GM18505 (cell line): Measurements from ENCODE around the gene CUL5.
A peak's percentile ranks its signal among the peaks of the same experiment; 100 is the strongest.
"Not testable (repeated sequence)": the region's sequence is repeated elsewhere in the genome, so short reads cannot be mapped to it uniquely, and the experiment has no call there.

Source experiments
- ATAC-seq: cut with Tn5 transposase; IDR thresholded peaks from one replicate; pipeline ENCODE4 v1.9.1; 2021; ENCODE audit not compliant: unreplicated experiment
- POLR2A ChIP-seq: IDR thresholded peaks from 4 replicates; pipeline ENCODE4 v1.6.1; 2011; ENCODE audit warnings: borderline replicate concordance; ENCODE audit not compliant: insufficient read depth, insufficient read length; ENCODE audit errors: extremely low read depth

The CUL5 gene

DNA sequence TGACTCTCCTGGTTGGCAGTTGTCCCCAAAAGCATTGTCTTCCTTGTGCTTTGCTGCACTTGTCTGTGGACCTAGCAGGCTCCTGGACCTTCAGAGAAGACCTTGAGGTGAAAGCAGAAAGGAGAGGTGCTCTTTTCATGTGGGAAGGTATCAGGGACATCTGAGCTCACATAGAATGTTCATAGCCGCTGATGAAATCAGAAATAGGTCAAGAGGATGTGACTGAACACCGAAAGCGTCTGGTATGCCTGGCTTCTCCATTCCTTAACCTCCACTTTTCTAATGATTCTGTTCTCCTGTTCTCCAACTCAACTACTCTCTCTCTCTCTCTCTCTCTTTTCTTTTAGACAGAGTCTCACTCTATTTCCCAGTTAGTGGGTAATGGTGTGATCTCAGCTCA lies 6.2 kb upstream of the CUL5 start:
- no peak for TF ChIP-seq POLR2A
- no peak for ATAC-seq

DNA sequence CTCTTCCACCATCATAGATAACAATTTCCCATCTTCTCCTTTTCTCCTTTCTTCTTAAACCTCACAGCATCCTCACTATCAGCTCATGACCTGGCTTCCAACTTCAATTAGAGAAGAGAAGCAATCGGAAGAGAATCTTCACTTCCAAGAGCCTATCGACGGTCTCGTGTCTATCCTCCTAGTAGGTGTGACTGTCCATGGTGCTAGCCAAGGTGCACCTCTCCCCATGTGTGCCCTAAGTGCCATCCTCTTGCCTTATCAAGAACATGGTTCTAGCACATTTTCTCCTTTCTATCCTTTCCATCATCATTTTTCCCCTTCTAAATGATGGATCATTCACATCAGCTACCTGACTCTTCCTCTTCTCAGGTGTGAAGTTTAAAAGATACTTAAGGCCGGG lies 5.1 kb upstream of the CUL5 start:
- ATAC-seq, result no peak
- TF ChIP-seq POLR2A, result no peak

DNA sequence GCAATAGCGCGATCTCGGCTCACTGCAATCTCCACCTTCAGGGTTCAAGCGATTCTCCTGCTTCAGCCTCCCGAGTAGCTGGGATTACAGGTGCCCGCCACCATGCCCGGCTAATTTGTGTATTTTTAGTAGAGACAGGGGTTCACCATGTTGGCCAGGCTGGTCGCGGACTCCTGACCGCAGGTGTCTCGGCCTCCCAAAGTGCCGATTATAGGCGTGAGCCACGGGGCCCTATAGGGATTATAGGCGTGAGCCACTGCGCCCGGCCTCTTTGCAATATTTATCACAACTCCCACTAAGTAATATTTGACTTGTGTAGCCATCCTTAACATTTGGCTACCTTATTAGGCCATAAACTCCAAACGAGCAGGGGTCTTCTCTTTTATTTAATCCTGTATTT lies 879 bp upstream of the CUL5 start:
- no peak for TF ChIP-seq POLR2A
- ATAC-seq, result no peak

DNA sequence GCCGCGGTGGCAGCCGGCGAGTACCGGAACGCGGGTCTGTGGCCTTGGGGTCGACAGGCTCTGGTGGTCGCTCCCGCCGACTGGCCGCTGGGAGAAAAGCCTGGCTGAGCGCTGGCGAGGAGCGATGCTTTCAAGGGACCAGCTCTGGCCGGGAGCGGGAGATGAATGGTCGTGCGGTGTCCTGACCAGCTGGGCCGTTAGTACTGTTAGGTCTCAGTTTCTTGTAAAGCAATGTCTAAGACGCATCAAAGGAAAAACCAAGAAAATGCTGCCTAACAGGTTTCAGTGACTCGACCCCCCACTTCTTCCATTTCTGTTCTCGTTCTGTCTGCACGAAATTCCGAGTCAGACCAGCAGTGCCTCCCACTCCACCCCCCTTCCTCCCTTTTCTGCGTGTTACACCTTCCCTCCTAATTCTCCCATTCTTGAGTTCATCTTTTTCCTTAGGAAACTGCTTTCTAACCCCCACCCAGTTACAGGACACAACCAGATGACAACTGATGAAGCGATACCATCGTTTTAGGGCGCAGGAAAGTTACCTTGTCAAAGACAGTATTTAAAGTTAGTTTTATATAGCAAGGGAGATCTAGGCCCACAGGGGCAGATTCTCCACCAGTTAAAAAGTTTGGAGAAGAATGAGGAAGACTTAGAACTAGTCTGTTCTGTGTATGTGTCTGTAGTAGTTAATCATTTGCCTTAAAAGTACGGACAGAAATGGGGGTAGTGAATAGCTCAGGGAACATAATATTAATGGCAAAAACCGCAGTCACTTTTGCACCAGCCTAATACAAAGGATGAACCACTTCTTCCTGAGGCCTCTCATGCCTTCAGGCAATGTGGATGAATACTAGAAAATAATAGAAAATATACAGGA lies 1.0 kb downstream of the CUL5 start:
- no peak for TF ChIP-seq POLR2A
- peak; percentile 9 for ATAC-seq

DNA sequence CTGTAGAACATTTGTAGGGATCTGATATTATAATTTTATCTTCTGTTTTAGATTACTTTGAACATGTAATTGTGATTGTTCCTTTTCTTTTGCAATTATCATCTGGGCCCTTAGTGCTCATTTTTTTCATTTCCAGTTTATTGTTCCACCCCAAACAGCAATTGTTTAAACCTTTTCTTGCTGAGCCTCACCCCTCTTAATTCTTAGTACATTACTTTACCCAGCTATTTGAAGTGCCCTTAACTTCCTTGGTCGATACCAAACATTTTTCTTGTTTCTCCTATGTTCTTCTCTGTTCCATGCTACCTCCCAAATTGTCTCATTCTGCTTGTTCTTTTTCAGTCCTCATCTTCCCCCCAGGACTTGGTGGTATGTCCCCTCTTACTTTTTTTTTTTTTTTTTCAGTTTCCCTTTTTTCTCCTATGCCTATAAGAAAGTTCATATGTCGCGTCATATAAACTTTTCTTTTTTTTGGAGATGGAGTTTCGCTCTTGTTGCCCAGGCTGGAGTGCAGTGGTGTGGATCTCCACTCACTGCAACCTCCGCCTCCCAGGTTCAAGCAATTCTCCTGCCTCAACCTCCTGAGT lies 3.5 kb downstream of the CUL5 start:
- TF ChIP-seq POLR2A, result no peak
- ATAC-seq, result no peak

DNA sequence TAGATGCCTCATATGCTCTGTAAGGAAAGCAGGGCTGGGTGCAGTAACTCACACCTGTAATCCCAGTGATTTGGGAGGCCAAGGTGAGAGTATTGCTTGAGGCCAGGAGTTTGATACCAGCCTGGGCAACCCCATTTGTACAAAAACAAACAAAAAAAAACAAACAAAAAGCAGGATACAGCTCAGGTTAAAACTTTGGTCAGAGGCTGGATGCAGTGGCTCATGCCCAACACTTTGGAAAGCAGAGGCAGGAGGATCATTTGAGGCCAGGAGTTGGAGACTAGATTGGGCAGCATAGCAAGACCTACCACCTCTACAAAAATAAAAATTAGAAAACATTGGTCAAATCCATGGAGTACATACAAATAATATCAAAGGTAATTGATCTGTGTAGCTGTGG lies 7.9 kb downstream of the CUL5 start:
- no peak for TF ChIP-seq POLR2A
- no peak for ATAC-seq

DNA sequence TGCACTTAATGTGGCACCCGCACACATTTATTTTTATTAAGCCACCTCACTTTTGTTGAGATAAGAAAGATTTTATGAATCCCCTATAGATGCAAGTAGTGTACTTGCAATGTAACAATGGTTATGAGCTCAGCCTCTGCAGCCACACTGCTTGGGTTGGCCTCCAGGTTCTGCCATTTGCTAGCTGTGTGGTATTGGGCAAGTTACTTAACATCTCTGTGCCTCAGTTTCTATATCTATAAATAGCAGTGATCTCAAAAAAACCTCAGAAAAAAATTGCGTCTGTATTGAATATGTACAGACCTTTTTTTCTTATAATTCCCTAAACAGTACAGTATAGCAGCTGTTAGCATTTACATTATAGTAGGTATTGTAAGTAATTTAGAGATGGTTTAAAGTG lies 10.0 kb downstream of the CUL5 start:
- ATAC-seq, result no peak
- TF ChIP-seq POLR2A, result no peak

DNA sequence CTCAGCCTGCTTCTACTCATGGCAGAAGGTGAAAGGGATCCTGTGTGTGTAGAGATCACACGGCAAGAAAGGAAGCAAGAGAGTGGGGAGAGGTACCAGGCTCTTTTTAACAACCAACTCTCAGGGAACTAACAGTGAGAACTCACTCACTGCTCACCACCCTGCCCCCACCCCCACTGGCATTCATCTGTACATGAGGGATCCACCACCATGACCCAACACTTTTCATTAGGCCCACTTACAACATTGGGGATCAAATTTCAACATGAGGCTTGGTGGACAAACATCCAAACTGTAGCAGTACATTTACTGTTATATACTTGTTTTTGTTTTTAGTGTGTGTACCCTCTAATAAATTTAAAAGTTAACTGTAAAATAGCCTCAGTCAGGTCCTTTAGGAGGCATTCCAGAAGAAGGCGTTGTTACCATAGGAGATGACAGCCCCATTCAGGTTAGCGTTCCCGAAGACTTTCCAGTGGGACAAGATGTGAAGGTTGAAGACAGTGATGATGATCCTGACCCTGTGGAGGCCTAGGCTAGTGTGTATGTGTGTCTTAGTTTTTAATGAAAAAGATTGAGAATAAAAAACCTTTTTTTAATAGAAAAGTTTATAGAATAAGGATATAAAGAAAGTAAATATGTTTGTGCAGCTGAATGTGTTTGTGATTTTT lies 11.3 kb downstream of the CUL5 start:
- ATAC-seq, result no peak
- TF ChIP-seq POLR2A, result no peak

DNA sequence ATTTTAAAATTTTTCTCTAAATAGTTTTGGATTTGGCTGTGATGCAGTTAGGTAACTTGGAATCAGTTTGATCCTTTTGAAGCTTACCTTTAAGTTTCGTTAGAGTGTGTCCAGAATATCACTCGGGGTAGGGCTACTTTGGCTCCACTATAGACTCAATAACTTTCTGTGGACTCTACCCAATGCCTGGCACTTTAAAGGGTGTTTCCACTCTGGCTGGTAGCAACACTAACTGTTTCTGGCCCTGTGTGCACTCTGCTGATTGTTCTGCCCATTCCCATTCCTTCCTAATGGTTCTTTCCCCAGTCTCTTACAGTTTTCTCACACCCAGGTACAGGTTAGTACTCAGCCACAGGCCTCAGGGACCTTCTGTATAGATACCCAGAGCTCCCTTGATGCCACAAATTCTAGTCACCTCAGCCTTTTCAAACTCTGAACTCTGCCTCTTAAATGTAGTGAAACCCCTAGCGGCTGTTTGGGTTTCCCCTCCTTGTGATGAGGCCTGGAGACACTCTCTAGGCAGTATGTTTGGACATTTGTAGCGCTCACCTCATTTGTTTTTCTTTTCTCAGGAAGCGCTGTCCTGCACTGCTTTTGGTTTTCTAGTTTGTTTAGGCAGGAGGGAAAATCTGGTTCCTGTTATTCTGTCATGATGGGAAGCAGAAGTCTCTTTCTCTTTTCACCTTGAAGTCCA lies 16.8 kb downstream of the CUL5 start:
- no peak for TF ChIP-seq POLR2A
- no peak for ATAC-seq

DNA sequence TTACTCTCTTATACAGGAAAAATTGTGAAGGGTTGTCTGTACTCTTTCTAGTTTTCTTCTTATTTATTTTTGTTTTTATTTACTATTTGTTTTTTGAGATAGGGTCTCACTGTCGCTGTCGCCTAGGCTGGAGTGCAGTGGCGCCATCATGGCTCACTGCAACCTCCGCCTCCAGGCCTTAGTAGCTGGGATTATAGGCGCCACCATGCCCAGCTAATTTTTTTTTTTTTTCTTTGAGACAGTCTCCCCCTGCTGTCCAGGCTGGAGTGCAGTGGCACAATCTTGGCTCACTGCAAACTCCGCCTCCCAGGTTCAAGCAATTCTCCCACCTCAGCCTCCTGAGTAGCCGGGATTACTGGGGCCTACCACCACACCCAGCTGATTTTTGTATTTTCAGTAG lies 18.4 kb downstream of the CUL5 start:
- TF ChIP-seq POLR2A, result no peak
- no peak for ATAC-seq

DNA sequence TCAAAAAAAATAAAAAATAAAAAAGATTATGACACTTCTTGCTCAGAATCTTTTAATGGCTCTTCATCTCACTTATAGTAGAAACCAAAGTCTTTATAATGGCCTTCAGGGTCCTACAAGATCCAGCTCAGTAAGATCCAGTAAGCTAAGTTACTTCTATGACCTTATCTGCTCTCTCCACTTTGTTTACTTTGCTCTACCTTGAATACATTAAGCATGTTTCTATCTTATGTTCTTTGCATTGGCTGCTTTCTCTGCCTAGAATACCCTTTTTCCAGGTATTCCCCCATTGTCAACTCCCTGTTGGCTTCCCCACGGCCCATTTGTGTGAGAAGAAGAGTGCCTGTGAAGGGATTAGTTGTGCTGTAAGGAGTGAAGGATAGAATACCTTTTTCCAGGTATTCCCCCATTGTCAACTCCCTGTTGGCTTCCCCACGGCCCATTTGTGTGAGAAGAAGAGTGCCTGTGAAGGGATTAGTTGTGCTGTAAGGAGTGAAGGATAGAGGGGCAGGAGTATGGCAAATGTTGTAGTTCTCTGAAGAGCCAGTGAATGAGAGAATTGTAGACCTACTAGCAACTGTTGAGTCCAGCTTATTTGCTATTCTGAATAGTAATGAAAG lies 20.2 kb downstream of the CUL5 start:
- not testable (repeated sequence) for ATAC-seq

DNA sequence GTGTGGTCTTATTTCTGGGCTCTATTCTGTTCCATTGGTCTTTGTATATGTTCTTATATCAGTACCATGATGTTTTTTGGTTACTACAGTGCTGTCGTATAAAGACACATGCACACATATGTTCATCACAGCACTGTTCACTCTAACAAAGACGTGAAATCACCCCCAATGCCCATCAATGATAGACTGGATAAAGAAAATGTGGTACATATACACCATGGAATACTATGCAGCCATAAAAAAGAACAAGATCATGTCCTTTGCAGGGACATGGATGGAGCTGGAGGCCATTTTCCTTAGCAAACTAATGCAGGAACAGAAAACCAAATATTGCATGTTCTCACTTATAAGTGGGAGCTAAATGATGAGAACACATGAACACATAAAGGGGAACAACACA lies 22.9 kb downstream of the CUL5 start:
- ATAC-seq, result not testable (repeated sequence)

DNA sequence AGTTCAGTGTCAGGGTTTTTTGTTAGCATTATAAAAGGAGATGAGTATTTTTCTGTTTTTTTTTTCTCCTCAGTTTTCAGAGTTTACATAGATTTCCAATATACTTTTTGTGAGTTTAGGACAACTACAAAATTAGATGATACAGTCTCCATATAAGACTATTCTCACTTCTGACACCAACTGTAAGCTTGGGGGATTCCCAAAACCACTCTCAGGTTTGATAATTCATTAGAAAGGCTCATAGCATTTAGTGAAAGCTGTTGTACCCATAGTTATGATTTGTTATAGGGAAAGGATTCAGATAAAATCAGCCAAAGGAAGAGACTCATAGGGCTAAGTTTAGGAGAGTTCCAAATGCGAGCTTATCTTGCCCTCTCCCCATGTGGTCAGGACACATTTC lies 24.1 kb downstream of the CUL5 start:
- TF ChIP-seq POLR2A, result no peak
- no peak for ATAC-seq
